GM19397 (cell line): ENCODE data around the gene LDLRAP1.

Experiments used
- ATAC-seq: cut with Tn5 transposase; IDR thresholded peaks from one replicate; pipeline ENCODE4 v1.9.1; 2021; ENCODE audit warnings: mild to moderate bottlenecking, moderate library complexity; ENCODE audit not compliant: unreplicated experiment

Gene LDLRAP1

DNA sequence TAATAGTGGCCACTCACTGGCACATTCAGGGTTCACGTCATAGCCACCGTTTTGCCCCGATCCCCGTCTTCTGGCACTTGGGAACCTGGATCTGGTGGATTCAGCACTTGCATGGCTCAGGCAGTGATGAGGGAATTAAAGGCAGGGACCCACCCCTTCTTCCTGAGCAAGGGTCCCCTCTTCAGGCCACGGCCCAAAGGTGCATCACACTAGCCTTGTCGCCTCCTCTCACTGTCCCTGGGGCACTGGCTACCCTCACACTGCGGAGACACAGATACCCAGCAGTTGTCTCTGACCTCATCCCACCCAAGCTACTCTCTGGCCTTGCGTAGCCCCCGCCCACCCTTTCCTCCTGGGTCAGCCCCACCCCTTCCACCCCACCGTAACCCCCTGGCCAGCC is 19.9 kb upstream of the LDLRAP1 start:
- no peak for ATAC-seq

DNA sequence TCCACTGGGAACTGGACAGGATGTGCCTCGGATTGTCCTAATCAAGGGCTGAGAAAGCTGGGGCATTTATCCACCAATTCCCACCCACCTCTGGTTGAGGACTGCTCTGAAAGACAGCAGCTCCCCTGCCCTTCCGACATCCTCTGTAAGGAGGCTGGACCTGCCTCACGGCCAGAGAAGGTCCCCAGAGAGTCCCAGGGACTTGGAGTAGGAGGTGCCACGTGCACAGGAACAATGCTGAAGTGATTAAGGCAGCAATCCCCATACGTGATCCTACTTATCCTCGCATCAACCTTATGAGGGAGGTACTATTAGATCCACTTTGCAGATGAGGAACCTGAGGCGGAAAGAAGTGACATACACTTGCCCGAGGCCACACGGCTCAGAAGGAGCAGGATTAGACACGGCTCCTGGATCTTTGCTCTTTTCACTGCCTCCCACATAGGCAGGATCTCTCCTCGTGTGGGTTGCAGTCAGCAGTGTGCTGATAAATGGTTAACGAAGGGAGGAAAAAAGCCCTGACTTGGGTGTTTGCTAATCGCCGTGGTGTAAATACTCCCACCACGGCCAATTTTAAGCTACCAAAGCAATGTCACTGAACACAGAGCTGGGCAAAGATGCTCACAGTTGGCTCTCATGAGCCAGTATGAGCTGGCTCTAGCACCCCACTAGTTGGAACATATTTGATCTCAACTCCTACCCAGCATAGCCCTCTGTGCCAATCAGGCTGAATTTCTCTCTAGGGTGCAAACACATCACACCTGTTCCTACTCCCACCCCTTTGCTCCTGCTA is 18.6 kb upstream of the LDLRAP1 start:
- no peak for ATAC-seq

DNA sequence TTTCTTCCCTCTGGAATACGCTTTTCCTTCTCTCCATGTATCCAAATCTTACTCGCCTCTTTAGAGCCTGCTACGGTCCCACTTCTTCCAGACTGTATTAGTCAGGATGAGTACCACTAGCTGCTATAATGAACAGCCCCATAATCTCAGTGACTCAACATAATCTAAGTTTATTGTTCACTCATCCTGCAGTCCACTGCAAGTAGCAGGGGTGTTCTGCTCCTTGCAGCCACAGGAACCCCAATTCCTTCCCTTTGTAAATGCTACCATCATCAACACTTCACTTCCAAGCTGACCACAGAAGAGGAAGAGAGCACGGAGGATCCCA is 18.1 kb upstream of the LDLRAP1 start:
- ATAC-seq: no peak

DNA sequence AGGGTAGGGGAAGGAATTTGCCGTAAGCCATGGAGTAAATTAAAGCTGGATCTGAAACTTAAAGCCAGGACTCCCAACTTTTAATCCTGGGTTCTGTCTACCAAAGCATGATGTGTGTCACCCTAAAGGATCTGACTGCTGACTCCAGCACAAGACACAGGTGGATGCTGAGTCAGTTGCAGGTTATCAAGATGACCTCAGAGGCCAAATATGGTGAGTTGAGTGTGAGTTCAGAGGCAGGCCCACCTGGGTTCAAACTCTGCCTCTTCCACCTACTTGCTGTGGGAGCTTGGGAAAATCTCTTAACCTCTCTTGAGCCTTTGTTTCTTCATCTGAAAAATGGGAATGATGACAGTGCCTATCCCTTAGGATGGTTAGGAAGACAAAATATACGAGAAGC is 16.7 kb upstream of the LDLRAP1 start:
- no peak for ATAC-seq

DNA sequence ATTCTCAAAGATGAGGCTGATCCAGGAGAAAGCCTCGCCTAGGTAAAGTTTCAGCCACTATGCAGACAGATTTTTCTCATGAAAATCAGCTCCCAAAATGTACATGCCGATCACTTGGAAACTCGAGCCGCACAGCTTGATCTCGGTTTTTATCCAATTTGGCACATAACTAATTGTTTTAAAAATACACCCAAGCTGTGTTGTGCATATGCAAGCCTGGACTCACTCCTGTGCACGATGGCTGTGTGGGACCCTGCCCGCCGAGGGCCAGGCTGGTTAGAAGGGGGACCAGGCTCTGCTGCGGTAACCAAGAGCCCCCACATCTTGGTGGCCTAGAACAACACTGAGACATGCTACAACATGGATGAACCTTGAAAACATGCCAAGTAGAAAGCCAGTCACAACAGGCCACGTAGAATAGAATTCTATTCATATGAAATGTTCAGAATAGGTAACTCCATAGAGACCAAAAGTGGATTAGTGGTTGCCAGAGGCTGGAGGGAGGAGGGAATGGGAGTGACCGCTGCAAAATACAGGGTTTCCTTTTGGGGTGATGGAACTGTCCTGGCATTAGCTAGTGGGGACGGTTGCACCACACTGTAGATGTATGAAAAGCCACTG is 16.1 kb upstream of the LDLRAP1 start:
- no peak for ATAC-seq

DNA sequence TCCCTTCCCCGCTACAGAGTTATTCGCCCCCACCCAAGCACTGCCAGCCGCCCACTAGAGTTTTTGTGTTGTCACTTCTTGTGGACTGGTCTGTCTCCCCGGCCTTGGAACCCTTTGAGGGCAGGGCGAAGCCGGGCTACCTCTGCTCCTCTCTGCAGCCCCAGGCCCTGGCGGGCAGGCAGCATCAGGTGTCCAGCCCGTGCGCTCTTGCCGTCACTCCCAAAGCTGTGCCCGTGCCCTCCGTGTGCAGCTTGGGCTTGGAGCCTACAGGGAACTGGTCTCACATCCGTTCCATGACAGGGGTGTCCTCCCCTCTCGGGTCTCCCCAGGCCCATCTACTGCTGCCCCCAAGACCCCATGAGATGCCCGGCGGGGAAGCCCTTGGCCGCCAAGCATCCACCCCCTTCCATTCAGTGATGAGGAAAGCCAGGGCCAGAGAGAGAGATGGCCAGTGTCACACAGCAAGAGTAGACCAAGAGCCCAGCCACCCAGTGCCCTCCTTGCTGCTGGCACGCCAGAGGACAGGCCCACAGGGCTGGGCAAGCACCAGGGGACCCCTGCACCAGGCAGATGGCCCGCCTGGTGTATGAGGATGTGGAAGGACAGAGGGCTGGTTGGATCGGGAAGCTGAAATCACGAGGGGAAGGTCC is 15.3 kb upstream of the LDLRAP1 start:
- no peak for ATAC-seq

DNA sequence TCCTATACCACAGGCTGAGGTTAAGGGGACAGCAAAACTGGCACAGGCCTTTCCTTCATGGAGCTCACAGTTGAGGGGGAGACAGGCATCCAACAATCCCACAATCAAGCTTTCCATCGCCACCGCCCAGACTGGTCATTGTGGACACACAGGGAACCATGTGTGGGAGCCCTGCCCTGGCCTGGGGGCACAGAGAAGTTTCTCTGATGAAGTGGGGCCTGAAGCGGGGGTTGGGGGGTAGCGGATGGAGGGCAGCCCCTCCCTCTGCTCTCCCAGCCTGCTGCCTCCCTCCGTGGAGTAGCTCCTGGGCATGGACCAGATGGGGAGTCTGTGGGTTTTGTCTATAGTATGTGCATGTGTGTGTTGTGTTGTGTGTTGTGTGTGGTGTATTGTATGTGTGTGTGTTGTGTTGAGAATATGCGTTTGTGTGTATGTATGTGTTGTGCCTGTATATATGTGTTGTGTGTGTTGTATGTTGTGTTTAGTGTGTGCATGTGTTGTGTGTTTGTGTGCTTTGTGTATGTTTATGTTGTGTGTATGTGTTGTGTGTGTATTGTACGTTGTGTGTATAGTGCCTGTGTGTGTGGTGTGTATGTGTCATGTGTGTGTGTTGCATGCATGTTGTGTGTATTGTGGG is 14.4 kb upstream of the LDLRAP1 start:
- no peak for ATAC-seq

DNA sequence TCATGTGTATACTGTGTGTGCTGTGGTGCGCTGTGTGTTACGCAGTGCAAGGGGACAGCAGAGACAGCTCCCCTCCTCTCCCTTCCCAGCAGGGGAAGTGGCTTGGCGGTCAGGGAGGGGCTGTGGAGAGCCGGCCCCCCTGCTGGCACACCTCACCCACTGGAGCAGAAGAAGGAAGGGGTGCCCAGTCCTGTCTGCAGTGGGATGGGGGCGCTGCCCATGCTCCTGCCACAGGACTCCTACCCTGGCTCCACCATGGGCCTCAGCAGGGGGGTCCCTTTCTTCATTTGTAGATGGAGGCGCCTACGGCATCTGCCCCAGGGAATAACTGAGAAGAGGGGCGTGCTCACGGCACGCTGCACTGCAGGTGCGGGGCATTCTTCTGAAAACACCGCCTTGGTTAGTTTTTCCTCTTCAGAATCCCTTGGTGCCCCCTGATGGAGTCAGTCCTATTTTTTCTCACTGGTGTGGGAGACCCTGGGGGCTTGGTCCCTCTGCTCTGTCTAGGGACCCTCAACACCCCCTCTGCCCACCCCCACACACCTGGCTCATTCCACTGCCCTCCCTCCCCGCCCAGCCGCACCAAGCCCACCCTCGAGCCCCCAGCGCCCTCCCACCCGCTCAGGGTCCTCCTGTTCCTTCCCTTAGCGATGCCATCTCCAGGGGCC is 13.8 kb upstream of the LDLRAP1 start:
- no peak for ATAC-seq

DNA sequence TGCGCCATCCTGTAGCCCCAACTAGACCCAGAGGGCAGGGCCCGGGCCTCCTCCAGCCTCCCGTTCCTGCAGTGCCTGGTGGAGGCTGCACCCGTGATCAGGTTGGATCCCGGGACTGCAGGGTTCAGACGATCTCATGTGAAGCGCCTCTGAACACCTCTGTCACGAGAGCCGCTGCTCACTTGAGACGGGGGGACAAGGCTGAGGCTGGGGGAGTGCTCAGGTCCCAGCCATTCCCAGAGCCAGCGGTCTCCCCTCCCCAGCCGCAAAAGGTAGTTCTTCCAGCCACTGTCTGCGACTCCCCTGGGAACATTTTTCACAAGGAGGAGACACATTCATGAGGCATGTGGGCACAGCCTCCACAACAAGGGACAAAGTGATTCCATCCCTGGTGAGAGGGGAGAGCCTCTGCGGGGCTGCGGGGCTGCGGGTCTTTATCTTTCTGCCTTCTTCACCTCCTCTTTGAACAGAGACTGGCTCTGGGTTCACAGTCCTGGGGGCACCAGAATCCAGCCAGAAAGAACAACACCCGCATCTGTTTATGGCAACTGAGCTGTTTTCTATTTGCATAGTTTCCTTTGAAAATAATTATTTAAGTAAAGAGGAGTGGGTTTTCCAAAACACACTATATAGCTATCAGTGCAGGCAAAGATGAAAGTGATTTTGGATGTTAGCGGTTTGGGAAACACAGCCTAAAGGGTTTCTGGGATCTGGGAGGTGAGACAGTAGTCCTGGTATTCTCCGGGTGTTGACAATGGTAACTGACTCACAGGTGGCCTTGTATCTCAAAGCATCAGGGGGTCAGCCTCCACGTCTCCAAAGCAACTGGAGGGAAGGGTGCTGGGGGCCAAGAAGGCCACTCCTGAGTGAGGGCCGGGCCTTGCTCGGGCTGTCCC is 13.0 kb upstream of the LDLRAP1 start:
- no peak for ATAC-seq

DNA sequence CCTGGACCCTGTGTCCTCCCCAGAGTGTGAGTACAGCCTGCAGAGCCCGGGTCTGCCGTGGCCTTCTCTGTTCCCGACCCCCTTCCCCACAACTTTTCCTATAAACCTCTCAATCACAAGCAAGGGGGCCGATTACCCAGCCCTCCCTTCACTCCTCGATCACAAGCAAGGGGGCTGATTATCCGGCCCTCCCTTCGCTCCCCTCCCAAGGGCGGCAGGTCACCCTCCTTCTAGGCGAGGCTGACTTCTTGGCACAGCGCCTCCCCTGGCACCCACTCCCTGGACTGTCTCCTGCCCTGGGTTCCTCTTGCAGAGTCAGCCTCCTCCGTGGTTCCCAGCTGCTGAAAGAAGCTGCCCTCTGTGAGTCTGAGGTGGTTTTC is 12.3 kb upstream of the LDLRAP1 start:
- ATAC-seq: no peak

DNA sequence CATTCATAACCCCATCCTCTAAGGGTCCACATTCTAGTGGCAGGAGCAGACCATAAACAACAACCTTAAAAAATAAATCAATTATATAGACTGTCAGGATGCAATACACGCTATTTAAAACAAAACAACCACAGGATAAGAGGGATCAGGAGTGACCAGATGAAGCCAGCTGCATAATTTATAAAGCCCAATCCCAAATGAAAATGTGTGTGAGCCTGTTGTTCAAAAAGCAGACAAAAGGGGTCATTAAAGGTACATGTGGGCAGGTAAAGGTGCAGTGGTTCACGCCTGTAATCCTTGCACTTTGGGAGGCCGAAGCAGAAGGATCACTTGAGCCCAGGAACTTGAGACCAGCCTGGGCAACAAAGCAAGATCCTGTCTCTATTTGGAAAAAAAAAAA is 10.4 kb upstream of the LDLRAP1 start:
- ATAC-seq: no peak

DNA sequence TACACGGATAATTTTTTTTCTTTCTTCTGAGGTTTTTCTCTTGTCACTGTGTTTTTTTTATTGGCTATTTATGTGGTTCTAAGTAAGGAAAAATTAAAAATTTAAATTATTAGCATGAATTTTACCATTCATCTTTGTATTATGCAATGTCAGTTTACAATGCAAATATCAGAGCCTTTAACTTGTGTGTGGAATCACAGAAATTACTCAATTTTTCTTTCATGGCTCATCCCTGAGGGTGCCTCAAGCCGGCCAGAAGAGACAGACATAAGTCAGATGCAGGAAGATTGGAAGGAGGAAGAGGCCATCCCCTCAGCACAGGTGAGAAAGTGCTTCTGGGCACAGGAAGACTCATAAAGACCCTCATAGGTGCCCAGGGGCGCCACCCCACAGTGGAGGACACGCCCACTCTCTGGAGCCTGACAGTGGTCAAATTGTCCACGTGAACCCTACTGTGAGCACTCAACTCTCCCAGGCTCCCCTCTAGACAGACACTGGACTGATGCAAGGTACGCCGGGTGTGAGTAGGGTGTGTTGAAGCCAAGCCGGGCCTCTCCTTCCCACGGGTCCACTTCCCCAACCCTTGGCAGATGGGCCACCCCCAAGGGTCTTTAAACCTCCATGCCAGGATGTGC is 9.5 kb upstream of the LDLRAP1 start:
- ATAC-seq: no peak

DNA sequence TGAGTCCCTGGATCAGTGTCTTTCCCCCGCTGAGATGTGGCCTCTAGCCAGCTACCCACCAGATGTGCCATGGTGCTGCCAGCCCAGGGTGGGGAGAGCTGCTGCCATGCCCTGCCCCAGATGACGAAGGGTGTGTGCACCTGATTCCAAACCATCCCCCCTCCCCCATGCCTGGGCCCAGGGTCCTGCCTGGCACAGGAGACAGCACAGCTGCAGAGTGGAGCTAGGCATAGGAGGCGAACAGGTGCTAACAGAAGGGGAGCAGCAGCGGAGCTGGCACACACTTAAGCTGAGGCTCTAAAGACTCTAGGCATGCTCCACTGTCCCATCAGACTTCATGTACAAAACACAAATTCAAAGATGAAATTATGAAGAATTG is 9.0 kb upstream of the LDLRAP1 start:
- no peak for ATAC-seq

DNA sequence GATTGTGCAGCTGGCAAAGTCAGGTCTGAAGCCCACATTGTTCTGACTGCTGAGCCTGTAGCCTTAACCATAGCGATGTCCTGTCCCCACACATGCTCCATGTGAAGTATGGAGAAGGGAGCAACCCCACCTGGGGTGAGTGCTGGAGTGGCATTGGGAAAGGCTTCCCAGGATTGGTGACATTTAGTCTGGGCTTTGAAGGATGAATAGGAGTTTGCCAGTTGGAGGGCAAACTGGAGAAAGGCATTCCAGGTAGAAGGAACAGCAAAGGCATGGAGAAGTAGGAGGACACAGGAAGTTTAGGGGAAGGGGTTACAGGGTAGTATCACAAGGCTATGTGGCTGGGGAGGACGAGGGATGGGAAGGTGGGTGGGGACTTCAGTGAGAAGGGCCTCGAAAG is 7.3 kb upstream of the LDLRAP1 start:
- no peak for ATAC-seq

DNA sequence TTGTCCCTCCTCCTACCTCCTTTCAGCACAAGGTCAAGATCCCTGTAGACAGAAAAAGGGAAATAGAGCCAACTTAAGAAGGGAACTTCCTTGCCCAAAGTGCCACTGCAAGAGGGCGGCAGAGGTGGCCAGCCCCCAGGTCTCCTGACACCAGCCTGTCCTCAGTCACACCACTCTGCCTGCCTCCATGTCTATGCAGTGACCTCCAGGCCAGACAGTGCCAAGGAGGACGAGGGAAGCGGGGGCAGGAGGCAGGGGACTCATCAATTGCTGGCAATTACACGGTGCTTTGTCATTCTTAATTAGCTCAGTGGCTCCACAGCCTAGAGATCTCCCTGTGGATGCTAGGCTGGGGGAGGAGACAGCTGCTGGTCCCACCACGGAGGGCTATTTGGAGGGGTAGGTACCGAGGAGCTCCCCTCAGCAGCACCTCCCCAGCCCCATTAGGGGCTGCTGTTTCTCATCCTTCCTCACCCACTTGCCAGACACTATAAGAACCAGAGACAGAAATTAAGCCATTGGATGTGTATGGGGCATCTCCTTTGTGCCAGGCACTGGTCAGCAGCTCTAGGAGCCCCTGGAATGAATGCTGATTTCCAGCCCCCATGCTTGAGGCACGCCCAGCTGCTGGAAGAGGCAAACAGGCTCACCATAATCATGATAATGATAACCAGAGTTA is 6.1 kb upstream of the LDLRAP1 start:
- no peak for ATAC-seq

DNA sequence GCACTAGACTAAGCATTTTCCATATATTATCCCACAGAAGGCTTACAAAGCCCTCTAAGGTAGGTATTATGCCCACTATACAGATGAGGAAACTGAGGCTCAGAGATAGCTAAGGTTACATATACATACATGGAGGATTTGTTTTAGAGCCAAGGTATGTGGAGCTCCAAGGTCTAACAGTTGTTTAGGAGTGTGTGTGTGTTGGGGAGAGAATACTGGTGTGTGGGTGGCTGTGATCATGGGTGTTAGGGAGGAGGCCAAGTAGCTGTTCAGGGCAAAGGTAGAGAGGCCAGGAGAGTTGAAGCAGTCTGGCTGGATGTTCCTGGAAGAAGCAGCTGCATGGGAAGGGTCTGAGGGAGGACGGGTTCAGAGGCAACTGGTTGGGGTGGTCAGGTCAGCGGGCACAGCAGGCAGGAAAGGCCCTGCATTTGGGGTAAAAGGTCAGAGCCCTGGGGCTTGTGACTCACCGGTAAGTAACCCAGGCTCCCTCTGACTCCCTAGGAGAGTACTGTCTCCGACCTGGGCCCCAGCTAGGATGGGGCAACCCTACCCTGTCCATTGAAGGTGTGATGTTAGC is 5.1 kb upstream of the LDLRAP1 start:
- no peak for ATAC-seq

DNA sequence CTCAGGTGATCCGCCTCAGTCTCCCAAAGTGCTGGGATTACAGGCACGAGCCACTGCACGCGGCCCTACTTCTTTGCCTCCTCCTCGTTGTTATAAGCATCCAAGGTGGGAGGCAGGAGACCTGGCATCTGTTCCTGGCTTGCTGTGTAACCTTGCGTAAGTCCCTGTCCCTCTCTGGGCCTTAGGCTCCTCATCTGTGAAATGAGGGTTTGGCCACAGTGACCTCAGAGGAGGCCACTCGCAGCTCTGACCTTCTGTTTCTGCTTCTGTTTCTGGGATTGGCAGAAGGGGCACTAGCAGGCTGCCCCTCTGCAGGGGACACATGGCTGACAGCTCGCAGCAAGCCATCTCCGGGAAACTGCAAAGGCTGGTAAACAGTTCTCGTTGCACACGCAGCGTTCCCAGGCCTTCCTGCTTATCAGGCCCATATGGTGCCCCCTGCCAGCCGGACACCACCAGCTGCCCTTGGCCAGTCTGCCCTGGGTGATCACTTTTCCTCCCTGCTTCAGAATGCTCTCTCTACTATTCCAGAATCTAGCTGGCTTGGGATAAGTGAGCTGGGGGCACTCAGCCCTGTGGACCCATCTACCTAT is 2.6 kb upstream of the LDLRAP1 start:
- no peak for ATAC-seq

DNA sequence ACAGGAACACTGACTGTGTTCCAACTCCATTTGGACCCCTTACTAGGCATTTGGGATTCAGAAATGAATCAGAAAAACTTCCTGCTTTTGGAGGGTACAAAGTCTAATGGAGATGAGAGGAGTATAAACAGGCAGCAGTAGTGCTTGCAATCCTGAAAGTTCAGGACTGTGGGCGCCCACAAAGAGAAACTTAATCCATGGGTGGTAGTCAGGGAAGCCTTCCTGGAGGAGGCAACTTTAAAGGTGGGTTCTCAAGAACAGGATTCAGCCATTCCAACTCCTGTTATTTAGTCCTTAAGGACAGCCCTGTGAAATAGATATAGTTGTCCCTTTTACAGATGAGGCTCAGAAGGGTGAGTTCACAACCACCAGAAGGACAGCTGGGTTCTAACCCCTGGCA is 2.0 kb upstream of the LDLRAP1 start:
- no peak for ATAC-seq
